ENCODE results near the gene MAN2B2. TPM values are rescaled to one million over a fixed set of nuclear protein-coding genes. Genes with fewer than 3 reads are reported as not detected.

Gene MAN2B2
- polyA plus RNA-seq, 1 experiment = 22.8 TPM

- ChIA-PET CTCF (no interaction called here), POLR2A (interaction anchor here (0.8 kb wide), 1 partner anchor 101 kb away, joined by 3 read pairs; no protein-coding TSS in a partner anchor)
- Histone ChIP-seq H3K27ac (ENCODE audit: low read depth, low read length) (no peak overlapping the region), H3K27me3 (ENCODE audit: control insufficient read depth, insufficient read depth, low read length) (no peaks in the 10 kb centered on the region), H3K4me3 (ENCODE audit: low read depth, low read length) (no peak overlapping the region), H3K9me3 (ENCODE audit: control insufficient read depth, insufficient read depth, low read length) (peaks cover 14% of the 10 kb centered on the region)
- no peak for TF ChIP-seq CTCF (IDR thresholded peaks at IDR 0.05; ENCODE audit: low read depth, low read length)
- no peak for DNase-seq (ENCODE audit: low read depth, low spot score)
These were observed 31.7 kb downstream of the MAN2B2 start for GRCh38 chr4:6606465-6607235.

- CTCF ChIA-PET = no interaction called here
- Histone ChIP-seq H3K27me3 (ENCODE audit: control insufficient read depth, insufficient read depth, low read length) (no peaks in the 10 kb centered on the region), H3K4me3 (ENCODE audit: low read depth, low read length) (no peak overlapping the region), H3K9me3 (ENCODE audit: control insufficient read depth, insufficient read depth, low read length) (peaks cover 14% of the 10 kb centered on the region), H3K27ac (ENCODE audit: low read depth, low read length) (no peak overlapping the region)
- POLR2A ChIA-PET = no interaction called here
- no peak for DNase-seq (ENCODE audit: low read depth, low spot score)
- TF ChIP-seq CTCF (IDR thresholded peaks at IDR 0.05; ENCODE audit: low read depth, low read length) = no peak
These were observed 32.5 kb downstream of the MAN2B2 start for GRCh38 chr4:6607368-6608055.

- DNase-seq (ENCODE audit: low read depth, low spot score) = no peak
- H3K4me3 ChIP-seq (ENCODE audit: low read depth, low read length) = no peak overlapping the region
- ChIA-PET POLR2A (no interaction called here), CTCF (no interaction called here)
- no peak for TF ChIP-seq CTCF (IDR thresholded peaks at IDR 0.05; ENCODE audit: low read depth, low read length)
- H3K9me3 ChIP-seq (ENCODE audit: control insufficient read depth, insufficient read depth, low read length) = peaks cover 10% of the 10 kb centered on the region
- no peaks in the 10 kb centered on the region for H3K27me3 ChIP-seq (ENCODE audit: control insufficient read depth, insufficient read depth, low read length)
- no peak overlapping the region for H3K27ac ChIP-seq (ENCODE audit: low read depth, low read length)
These were observed 33.9 kb downstream of the MAN2B2 start for GRCh38 chr4:6608758-6609414.

GRCh38 chr4:6609415-6610079 lies 34.6 kb downstream of the MAN2B2 start:
- Histone ChIP-seq H3K4me3 (ENCODE audit: low read depth, low read length) (no peak overlapping the region), H3K27me3 (ENCODE audit: control insufficient read depth, insufficient read depth, low read length) (no peaks in the 10 kb centered on the region), H3K27ac (ENCODE audit: low read depth, low read length) (no peak overlapping the region), H3K9me3 (ENCODE audit: control insufficient read depth, insufficient read depth, low read length) (peaks cover 8% of the 10 kb centered on the region)
- TF ChIP-seq CTCF (IDR thresholded peaks at IDR 0.05; ENCODE audit: low read depth, low read length) = no peak
- DNase-seq (ENCODE audit: low read depth, low spot score) = no peak
- POLR2A ChIA-PET = no interaction called here
- CTCF ChIA-PET = no interaction called here
